DOHH2 (cell line): ENCODE measurements around the gene IGFBP2.

Experiments
- CTCF ChIP-seq: fragments of 200-600 bp; sonication (generic); IDR thresholded peaks from one replicate; pipeline ENCODE4 v1.5.1; 2014; ENCODE audit warnings: antibody characterized with exemption, mild to moderate bottlenecking, low read depth, low read length; ENCODE audit not compliant: poor library complexity, severe bottlenecking
- EZH2phosphoT487 ChIP-seq: fragments of 200-600 bp; sonication (generic); IDR thresholded peaks from 2 replicates; pipeline ENCODE4 v1.6.1; 2017; ENCODE audit warnings: borderline replicate concordance, mild to moderate bottlenecking, antibody characterized with exemption, low read length, moderate library complexity, mixed read lengths

DNA sequence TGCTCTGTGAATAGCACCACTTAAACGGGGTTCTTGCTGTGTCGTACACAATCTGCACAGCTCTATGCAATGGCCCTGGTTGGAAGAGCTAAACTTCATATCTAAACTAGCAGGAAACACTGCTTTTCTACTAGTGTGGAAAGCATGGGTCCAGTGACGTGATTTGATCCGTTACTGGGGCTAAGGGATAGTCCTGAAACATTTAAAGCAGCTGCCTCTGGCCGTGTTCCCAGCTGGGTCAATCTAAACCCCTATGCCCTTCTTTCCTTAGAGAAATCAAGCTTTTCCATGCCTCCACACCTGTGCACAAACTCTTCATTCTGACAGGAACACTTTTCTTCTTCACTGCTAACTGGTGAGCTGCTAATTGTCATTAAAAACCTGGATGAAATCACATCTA lies 67.6 kb downstream of the IGFBP2 start:
- TF ChIP-seq CTCF (no peak), EZH2phosphoT487 (no peak)
